UCSD-AML1 (cell line): ENCODE measurements around the gene SAMD4A.

Experiments
- DNase-seq: peaks from one replicate; lab custom pipeline; 2025; ENCODE audit not compliant: unreplicated experiment; lab: John Stamatoyannopoulos, UW

SAMD4A gene

GRCh38 chr14:54676812-54677708 lies 110.1 kb downstream of the SAMD4A start:
- no peak for DNase-seq

GRCh38 chr14:54680651-54681050 lies 113.7 kb downstream of the SAMD4A start:
- DNase-seq, result no peak

- DNase-seq, result no peak
Observed at GRCh38 chr14:54681811-54682261, 114.9 kb downstream of the SAMD4A start.

GRCh38 chr14:54682578-54682977 lies 115.7 kb downstream of the SAMD4A start:
- DNase-seq, result no peak

GRCh38 chr14:54683882-54684794 lies 117.2 kb downstream of the SAMD4A start:
- no peak for DNase-seq

GRCh38 chr14:54685286-54685845 lies 118.4 kb downstream of the SAMD4A start:
- DNase-seq, result no peak

GRCh38 chr14:54686219-54686870 lies 119.4 kb downstream of the SAMD4A start:
- no peak for DNase-seq

GRCh38 chr14:54686871-54687749 lies 120.2 kb downstream of the SAMD4A start:
- no peak for DNase-seq

- DNase-seq, result no peak
Observed at GRCh38 chr14:54687750-54688119, 120.8 kb downstream of the SAMD4A start.

- DNase-seq, result no peak
Observed at GRCh38 chr14:54688229-54688628, 121.3 kb downstream of the SAMD4A start.

GRCh38 chr14:54689928-54690327 lies 123.0 kb downstream of the SAMD4A start:
- DNase-seq, result no peak

GRCh38 chr14:54690887-54691286 lies 124.0 kb downstream of the SAMD4A start:
- DNase-seq, result no peak

GRCh38 chr14:54691525-54692283 lies 124.8 kb downstream of the SAMD4A start:
- DNase-seq, result peak; percentile 58

GRCh38 chr14:54692284-54692772 lies 125.4 kb downstream of the SAMD4A start:
- no peak for DNase-seq

GRCh38 chr14:54693761-54694160 lies 126.8 kb downstream of the SAMD4A start:
- no peak for DNase-seq

- no peak for DNase-seq
Observed at GRCh38 chr14:54695196-54695595, 128.3 kb downstream of the SAMD4A start.

- no peak for DNase-seq
Observed at GRCh38 chr14:54697001-54697400, 130.1 kb downstream of the SAMD4A start.

- no peak for DNase-seq
Observed at GRCh38 chr14:54697803-54698202, 130.9 kb downstream of the SAMD4A start.

GRCh38 chr14:54698501-54698900 lies 131.6 kb downstream of the SAMD4A start:
- DNase-seq, result no peak
